ENCODE results near the gene ITGB5.

GRCh38 chr3:124918524-124918923, 31.4 kb upstream of the ITGB5 start:
- TF ChIP-seq, protein P1, sequence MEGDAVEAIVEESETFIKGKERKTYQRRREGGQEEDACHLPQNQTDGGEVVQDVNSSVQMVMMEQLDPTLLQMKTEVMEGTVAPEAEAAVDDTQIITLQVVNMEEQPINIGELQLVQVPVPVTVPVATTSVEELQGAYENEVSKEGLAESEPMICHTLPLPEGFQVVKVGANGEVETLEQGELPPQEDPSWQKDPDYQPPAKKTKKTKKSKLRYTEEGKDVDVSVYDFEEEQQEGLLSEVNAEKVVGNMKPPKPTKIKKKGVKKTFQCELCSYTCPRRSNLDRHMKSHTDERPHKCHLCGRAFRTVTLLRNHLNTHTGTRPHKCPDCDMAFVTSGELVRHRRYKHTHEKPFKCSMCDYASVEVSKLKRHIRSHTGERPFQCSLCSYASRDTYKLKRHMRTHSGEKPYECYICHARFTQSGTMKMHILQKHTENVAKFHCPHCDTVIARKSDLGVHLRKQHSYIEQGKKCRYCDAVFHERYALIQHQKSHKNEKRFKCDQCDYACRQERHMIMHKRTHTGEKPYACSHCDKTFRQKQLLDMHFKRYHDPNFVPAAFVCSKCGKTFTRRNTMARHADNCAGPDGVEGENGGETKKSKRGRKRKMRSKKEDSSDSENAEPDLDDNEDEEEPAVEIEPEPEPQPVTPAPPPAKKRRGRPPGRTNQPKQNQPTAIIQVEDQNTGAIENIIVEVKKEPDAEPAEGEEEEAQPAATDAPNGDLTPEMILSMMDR (IDR thresholded peaks at IDR 0.05): no peak
- TF ChIP-seq EP300 (IDR thresholded peaks at IDR 0.05) (no peak), POLR2A (IDR thresholded peaks at IDR 0.05) (no peak)
